KMS-11 (cell line): ENCODE measurements around the gene NAA11.

Experiments
- H2AFZ ChIP-seq: fragments of 200-600 bp; sonication (generic); 2 replicates; pipeline ENCODE4 v1.6.1; 2016; ENCODE audit warnings: antibody characterized with exemption, mixed run types, low read depth
- H3K27ac ChIP-seq: fragments of 200-600 bp; sonication (generic); 2 replicates; pipeline ENCODE4 v1.6.1; 2016; ENCODE audit warnings: mild to moderate bottlenecking, mixed run types
- H3K27me3 ChIP-seq: fragments of 200-600 bp; sonication (generic); 2 replicates; pipeline ENCODE4 v1.6.1; 2017; ENCODE audit warnings: mild to moderate bottlenecking, low read depth, mixed run types, moderate library complexity; ENCODE audit not compliant: insufficient read depth
- H3K36me3 ChIP-seq: fragments of 200-600 bp; sonication (generic); 2 replicates; pipeline ENCODE4 v1.6.1; 2017; ENCODE audit warnings: mild to moderate bottlenecking, mixed run types; ENCODE audit not compliant: insufficient read depth
- H3K4me1 ChIP-seq: fragments of 200-600 bp; sonication (generic); 2 replicates; pipeline ENCODE4 v1.6.1; 2016; ENCODE audit warnings: mild to moderate bottlenecking, low read depth, mixed run types; ENCODE audit not compliant: poor library complexity, severe bottlenecking
- H3K4me2 ChIP-seq: fragments of 200-600 bp; sonication (generic); 2 replicates; pipeline ENCODE4 v1.7.0; 2016; ENCODE audit warnings: mild to moderate bottlenecking, mixed run types
- H3K4me3 ChIP-seq: fragments of 200-600 bp; sonication (generic); IDR thresholded peaks from 2 replicates; pipeline ENCODE4 v1.6.1; 2017; ENCODE audit warnings: low read depth, low read length, mixed read lengths; ENCODE audit not compliant: insufficient read depth
- H3K79me2 ChIP-seq: fragments of 200-600 bp; sonication (generic); 2 replicates; pipeline ENCODE4 v1.6.1; 2016; ENCODE audit warnings: low read depth, mixed run types; ENCODE audit not compliant: insufficient read depth
- H3K9ac ChIP-seq: fragments of 200-600 bp; sonication (generic); 2 replicates; pipeline ENCODE4 v1.6.1; 2016; ENCODE audit warnings: mild to moderate bottlenecking, mixed run types
- H4K20me1 ChIP-seq: fragments of 200-600 bp; sonication (generic); 2 replicates; pipeline ENCODE4 v1.6.1; 2016; ENCODE audit warnings: mild to moderate bottlenecking, mixed run types; ENCODE audit not compliant: insufficient read depth
- CTCF ChIP-seq: fragments of 200-600 bp; sonication (generic); conservative IDR thresholded peaks from 2 replicates; pipeline ENCODE4 v1.6.1; 2017; ENCODE audit warnings: low read depth, mild to moderate bottlenecking, antibody characterized with exemption, low read length, moderate library complexity, mixed read lengths

The NAA11 gene

DNA sequence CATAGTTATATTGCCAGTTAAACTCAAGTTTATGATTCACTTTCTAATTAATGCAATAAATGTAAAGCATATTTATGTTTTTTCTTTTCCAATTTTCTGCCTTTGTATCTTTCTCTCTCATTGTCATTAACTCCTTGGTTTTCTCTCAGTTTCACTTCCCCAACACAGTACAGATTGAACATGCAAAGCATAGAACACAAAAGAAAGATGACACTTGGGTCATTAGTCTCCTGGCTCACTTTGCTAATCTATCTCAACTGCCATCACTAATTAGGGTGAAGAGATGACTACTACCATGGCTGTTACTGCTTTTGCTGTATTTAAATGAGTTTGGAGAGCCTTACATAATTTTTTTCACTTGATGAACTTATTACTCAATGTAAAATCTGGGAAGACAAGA, 12.3 kb upstream of the NAA11 start:
- TF ChIP-seq CTCF, result no peak
- Histone ChIP-seq H4K20me1 (no peaks in the 10 kb centered on the region), H3K4me1 (peaks cover 10% of the 10 kb centered on the region), H3K27me3 (no peaks in the 10 kb centered on the region), H3K4me2 (no peak overlapping the region), H3K4me3 (no peak overlapping the region), H3K27ac (no peak overlapping the region), H2AFZ (no peak overlapping the region), H3K9ac (no peak overlapping the region), H3K79me2 (no peaks in the 10 kb centered on the region), H3K36me3 (no peaks in the 10 kb centered on the region)

DNA sequence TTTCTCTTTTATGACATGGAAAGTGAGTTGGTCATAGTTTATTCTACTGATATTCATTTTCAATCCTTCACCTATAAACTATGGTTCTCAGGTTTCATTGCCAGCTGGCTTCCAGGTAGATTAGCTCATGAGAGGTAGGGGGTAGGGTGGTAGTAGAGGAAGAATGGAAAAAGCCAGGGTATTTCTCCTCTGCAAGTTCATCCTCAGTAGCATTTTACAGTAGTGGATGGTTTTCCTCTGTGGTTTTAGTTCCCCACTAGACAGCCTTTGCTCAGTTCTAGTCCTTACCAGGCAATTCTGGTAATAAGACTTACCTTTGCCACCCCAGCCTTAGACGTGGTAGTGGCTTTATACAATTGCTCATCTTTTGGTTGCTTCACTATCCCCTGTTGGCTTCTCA, 8.9 kb upstream of the NAA11 start:
- H3K4me3 ChIP-seq, result no peak overlapping the region
- no peaks in the 10 kb centered on the region for H3K36me3 ChIP-seq
- H3K4me1 ChIP-seq, result peaks cover 33% of the 10 kb centered on the region
- no peak overlapping the region for H3K4me2 ChIP-seq
- H3K9ac ChIP-seq, result no peak overlapping the region
- no peak for TF ChIP-seq CTCF
- no peaks in the 10 kb centered on the region for H3K79me2 ChIP-seq
- H3K27ac ChIP-seq, result no peak overlapping the region
- H3K27me3 ChIP-seq, result no peaks in the 10 kb centered on the region
- no peaks in the 10 kb centered on the region for H4K20me1 ChIP-seq
- no peak overlapping the region for H2AFZ ChIP-seq

DNA sequence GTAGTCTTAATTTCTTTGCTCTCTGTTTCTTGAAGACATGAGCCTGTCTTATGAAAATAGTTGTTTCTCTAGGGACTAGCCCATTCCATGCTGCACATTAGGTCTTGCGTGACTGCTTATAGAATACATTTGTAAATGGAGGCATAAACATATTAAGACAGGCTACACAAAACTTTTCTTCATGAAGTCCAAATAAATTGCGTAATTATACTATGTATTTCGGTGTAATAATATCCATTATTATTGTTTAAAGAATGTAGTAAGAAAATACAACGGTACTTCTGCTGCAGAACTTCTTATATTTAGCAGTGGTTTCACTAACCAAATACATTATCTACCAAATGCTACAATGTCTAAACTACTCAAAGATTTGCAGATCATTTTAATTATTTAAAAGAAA, 8.5 kb upstream of the NAA11 start:
- Histone ChIP-seq H3K4me2 (no peak overlapping the region), H3K4me1 (peaks cover 33% of the 10 kb centered on the region)
- TF ChIP-seq CTCF, result no peak

GRCh38 chr4:79331126-79331876, 5.4 kb upstream of the NAA11 start:
- peaks cover 22% of the 10 kb centered on the region for H3K4me1 ChIP-seq
- peak overlapping the region; percentile 18; the same call in 1 of the 2 replicates for H3K4me2 ChIP-seq
- H3K27me3 ChIP-seq, result no peaks in the 10 kb centered on the region
- no peaks in the 10 kb centered on the region for H4K20me1 ChIP-seq
- no peak overlapping the region for H3K4me3 ChIP-seq
- no peak for TF ChIP-seq CTCF
- no peaks in the 10 kb centered on the region for H3K36me3 ChIP-seq
- no peaks in the 10 kb centered on the region for H3K79me2 ChIP-seq
- no peak overlapping the region for H3K9ac ChIP-seq
- H2AFZ ChIP-seq, result peak overlapping the region; percentile 37; the same call in 1 of the 2 replicates
- peak overlapping the region; percentile 53 for H3K27ac ChIP-seq

More for the DNA sequence above, 8.5 kb upstream of the NAA11 start:
- Histone ChIP-seq H2AFZ (no peak overlapping the region), H3K9ac (no peak overlapping the region), H4K20me1 (no peaks in the 10 kb centered on the region), H3K27ac (no peak overlapping the region), H3K4me3 (no peak overlapping the region), H3K27me3 (no peaks in the 10 kb centered on the region), H3K36me3 (no peaks in the 10 kb centered on the region), H3K79me2 (no peaks in the 10 kb centered on the region)
